BJ (cell line): ENCODE measurements around the gene TPGS1. TPM values are rescaled to one million over a fixed set of nuclear protein-coding genes. Genes with fewer than 3 reads are reported as not detected.

Experiments
- CTCF ChIA-PET: fragments of 350-600 bp; formaldehyde crosslinking; extraction: SDS; loops from one replicate; lab custom pipeline; 2021; ENCODE audit warnings: antibody characterized with exemption, inconsistent platforms; lab: Yijun Ruan, JAX
- POLR2A ChIA-PET: fragments of 300-600 bp; sonication (Branson Sonifier 250); formaldehyde crosslinking; extraction: SDS; loops from one replicate; lab custom pipeline; 2021; ENCODE audit warnings: antibody characterized with exemption; lab: Charles Lee
- DNase-seq: peaks from one replicate; pipeline ENCODE4 v3.0.0-alpha.2; 2011; ENCODE audit warnings: low read depth
- H3K27me3 ChIP-seq: 2 replicates; pipeline ENCODE4 v1.6.0; 2011; ENCODE audit warnings: low read length; ENCODE audit not compliant: control insufficient read depth, insufficient read depth
- H3K36me3 ChIP-seq: 2 replicates; pipeline ENCODE4 v1.5.1; 2011; ENCODE audit warnings: low read length; ENCODE audit not compliant: control insufficient read depth, insufficient read depth
- H3K4me3 ChIP-seq: 2 replicates; pipeline ENCODE4 v1.5.1; 2011; ENCODE audit warnings: low read depth, mild to moderate bottlenecking, control low read depth, low read length
- polyA plus RNA-seq: library from polyadenylated mRNA; depleted of rRNA; stranded (reverse); fragments of >200 nt; gene quantifications from 2 replicates; pipeline ENCODE4 v1.2.3, GENCODE V29; 2011
- TF ChIP-seq, protein P1 (sequence below): IDR thresholded peaks from 2 replicates; pipeline ENCODE4 v1.5.1; 2011; ENCODE audit warnings: low read depth, mild to moderate bottlenecking, control low read depth, inconsistent platforms, low read length, moderate library complexity; ENCODE audit not compliant: insufficient read depth

Gene TPGS1
- polyA plus RNA-seq, 1 experiment = 6.8 TPM

DNA sequence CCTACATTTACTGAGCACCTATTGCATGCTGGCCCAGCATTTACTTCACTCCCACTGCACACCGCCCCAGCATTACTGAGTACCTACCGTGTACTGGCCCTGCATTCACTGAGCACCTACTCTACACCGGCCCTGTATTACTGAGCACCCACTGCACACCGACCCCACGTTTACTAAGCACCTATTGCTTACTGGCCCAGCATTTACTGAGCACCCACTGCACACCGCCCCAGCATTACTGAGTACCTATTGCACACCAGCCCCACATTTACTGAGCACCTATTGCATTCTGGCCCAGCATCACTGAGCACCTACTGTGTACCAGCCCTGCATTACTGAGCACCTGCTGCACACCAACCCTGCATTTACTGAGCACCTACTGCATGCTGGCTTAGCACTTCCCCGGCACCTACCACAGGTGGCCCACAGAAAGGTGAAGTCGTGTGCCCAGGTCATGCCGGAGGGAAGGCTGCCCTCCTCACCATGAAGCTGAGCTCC, 6.9 kb downstream of the TPGS1 start:
- ChIA-PET CTCF (no interaction called here), POLR2A (no interaction called here)
- no peak for DNase-seq
- TF ChIP-seq, protein P1, sequence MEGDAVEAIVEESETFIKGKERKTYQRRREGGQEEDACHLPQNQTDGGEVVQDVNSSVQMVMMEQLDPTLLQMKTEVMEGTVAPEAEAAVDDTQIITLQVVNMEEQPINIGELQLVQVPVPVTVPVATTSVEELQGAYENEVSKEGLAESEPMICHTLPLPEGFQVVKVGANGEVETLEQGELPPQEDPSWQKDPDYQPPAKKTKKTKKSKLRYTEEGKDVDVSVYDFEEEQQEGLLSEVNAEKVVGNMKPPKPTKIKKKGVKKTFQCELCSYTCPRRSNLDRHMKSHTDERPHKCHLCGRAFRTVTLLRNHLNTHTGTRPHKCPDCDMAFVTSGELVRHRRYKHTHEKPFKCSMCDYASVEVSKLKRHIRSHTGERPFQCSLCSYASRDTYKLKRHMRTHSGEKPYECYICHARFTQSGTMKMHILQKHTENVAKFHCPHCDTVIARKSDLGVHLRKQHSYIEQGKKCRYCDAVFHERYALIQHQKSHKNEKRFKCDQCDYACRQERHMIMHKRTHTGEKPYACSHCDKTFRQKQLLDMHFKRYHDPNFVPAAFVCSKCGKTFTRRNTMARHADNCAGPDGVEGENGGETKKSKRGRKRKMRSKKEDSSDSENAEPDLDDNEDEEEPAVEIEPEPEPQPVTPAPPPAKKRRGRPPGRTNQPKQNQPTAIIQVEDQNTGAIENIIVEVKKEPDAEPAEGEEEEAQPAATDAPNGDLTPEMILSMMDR = no peak
- Histone ChIP-seq H3K36me3 (peaks cover 6% of the 10 kb centered on the region; the same call in 1 of the 2 replicates), H3K4me3 (no peak overlapping the region), H3K27me3 (no peaks in the 10 kb centered on the region)

DNA sequence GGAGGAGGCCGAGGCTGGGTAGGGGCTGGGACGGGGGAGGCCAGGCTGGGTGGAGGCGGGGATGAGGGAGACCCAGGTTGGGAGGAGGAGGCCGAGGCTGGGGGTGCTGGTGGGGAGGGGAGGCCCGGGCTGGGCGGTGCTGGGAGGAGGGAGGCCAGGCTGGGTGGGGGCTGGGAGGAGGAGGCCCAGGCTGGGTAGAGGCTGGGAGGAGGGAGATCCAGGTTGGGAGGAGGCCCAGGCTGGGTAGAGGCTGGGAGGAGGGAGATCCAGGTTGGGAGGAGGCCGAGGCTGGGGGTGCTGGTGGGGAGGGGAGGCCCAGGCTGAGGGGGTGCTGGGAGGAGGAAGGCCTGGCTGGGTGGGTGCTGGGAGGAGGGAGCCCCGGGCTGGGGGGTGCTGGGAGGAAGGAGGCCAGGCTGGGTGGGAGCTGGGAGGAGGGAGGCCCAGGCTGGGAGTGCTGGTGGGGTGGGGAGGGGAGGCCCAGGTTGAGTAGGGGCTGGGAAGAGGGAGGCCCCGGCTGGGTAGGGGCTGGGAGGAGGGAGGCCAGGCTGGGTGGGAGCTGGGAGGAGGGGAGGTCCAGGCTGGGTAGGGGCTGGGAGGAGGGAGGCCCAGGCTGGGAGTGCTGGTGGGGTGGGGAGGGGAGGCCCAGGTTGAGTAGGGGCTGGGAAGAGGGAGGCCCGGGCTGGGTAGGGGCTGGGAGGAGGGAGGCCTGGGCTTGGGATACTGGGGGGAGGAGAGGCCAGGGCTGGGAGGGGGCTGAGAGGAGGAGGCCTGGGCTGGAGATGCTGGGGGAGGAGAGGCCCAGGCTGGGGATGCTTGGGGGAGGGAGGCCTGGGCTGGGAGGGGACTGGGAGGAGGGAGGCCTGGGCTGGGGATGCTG, 10.7 kb downstream of the TPGS1 start:
- TF ChIP-seq, protein P1 = no peak

DNA sequence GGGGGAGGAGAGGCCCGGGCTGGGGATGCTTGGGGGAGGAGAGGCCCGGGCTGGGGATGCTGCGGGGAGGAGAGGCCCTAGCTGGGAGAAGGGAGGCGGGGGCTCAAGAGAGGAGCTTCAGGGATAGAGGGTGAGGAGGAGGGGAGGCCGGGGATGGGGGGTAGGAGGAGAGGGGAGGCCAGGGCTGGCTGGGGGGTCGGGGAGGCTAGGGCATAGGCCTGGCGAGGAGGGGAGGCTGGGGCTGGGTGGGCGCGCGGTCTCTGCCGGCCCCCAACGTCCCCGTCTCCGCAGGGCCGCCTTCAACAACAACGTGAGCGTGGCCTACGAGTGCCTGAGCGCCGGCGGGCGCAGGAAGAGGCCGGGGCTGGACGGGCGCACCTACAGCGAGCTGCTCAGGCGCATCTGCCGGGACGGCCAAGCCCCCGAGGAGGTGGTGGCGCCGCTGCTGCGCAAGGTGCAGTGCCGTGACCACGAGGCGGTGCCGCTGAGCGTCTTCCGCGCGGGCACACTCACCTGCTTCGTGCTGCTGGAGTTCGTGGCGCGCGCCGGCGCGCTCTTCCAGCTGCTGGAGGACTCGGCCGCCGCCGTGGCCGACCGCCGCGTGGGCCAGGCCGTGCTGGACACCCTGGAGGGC, 11.4 kb downstream of the TPGS1 start:
- H3K27me3 ChIP-seq = no peaks in the 10 kb centered on the region
- peaks cover 8% of the 10 kb centered on the region for H3K36me3 ChIP-seq
- no peak overlapping the region for H3K4me3 ChIP-seq
- TF ChIP-seq, protein P1 = no peak
- CTCF ChIA-PET = no interaction called here
- DNase-seq = no peak
- POLR2A ChIA-PET = no interaction called here

More for the DNA sequence above, 10.7 kb downstream of the TPGS1 start:
- ChIA-PET CTCF (interaction anchor here (0.6 kb wide), 1 partner anchor 198 kb away, joined by 3 read pairs; no protein-coding TSS in a partner anchor), POLR2A (no interaction called here)
- Histone ChIP-seq H3K27me3 (no peaks in the 10 kb centered on the region), H3K4me3 (no peak overlapping the region), H3K36me3 (peaks cover 10% of the 10 kb centered on the region)
- no peak for DNase-seq

DNA sequence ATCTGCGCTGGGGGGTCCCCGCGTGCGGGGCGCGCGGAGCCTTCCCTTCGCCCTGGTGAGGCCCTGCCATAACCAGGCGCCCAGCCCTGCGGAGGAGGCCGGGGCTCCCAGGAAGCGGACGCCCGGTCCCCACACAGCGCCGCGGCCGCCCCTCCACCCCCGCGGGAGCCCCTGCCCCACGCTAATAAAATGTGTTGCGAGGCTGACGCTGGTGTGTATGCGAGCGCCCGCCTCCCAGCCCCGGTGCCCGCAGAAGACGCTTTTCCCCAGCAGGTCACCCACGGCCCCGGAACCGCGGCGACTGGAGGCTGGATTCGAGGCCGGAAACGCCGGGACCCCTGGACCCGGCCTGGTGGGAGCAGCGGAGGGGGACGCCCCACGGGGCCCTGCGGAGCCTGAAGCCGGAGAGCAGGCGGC, 12.2 kb downstream of the TPGS1 start:
- peaks cover 4% of the 10 kb centered on the region for H3K36me3 ChIP-seq
- POLR2A ChIA-PET = no interaction called here
- H3K4me3 ChIP-seq = no peak overlapping the region
- CTCF ChIA-PET = no interaction called here
- no peaks in the 10 kb centered on the region for H3K27me3 ChIP-seq
- TF ChIP-seq, protein P1 = no peak
- no peak for DNase-seq

DNA sequence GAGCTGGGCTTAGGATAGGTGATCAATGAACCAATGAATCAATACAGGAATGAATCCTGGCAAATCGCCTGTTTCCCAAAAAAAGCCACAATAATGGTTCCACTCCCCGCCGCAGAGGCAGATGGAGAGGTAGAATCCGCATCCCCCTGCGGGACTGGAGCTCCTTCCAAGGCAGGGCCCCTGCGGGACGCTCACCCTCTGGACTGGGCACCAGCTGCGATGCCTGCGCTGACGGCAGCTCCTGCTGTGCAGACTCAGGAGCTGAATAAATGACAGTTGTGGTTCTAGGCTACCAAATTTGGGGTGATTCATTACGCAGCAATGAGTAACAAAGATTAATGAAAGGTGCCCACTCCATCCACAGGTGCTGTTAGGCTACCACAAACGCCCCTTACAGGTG, 15.4 kb downstream of the TPGS1 start:
- TF ChIP-seq, protein P1 = no peak
- ChIA-PET POLR2A (no interaction called here), CTCF (interaction anchor here (0.8 to 3.5 kb wide), 3 partner anchors 8 to 16 kb away, joined by 3 to 18 read pairs (median 8); no protein-coding TSS in a partner anchor)

More for the DNA sequence above, 15.4 kb downstream of the TPGS1 start:
- no peak for DNase-seq
- Histone ChIP-seq H3K4me3 (no peak overlapping the region), H3K36me3 (peaks cover 4% of the 10 kb centered on the region), H3K27me3 (peaks cover 2% of the 10 kb centered on the region; the same call in 1 of the 2 replicates)
